CD4-positive, alpha-beta T cell treated with Interleukin-17A for 4 hours (primary cell): ENCODE measurements around the gene UGT3A1.
"Not testable (repeated sequence)": the region's sequence is repeated elsewhere in the genome, so short reads cannot be mapped to it uniquely, and the experiment has no call there.

Experiments
- DNase-seq: peaks from one replicate; pipeline ENCODE4 v3.0.0-alpha.2; 2020; ENCODE audit warnings: mixed read lengths

The UGT3A1 gene

GRCh38 chr5:35990941-35991611 lies at the start of gene UGT3A1:
Gene UGT3A1, minus strand, starts transcription at chr5:35991390. Its CDS starts 150 bp downstream, at chr5:35991240.
- no peak for DNase-seq

GRCh38 chr5:36035696-36036095 lies 44.5 kb upstream of the UGT3A1 start:
- no peak for DNase-seq

DNA sequence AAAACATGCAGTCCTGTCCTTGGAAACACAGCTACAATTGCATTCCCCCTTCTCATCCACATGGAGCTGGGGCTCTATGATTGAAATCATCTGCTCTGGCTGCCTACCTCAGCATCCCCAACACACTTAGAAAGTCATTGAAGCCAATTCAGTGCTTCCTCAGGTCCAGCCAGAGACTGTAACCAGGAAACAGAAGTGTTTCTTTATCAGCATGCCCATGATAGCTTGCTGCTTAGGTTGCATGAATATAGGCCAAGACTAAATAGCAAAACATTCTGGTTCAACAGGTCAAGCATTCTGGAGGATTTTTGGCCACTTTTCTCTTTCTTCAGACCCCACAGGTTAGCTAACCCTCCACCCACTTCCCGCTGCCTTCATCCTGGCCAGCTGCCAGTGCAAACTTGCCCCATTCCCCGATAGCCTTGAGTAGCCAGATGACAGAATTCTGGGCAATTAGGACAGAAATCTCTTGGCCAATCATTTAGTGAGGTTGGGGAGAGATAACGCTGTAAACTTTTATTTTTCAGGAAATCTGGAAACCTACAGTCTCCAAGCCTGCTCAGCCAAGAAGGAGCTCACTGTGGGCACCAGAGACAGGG lies 43.4 kb upstream of the UGT3A1 start:
- not testable (repeated sequence) for DNase-seq

DNA sequence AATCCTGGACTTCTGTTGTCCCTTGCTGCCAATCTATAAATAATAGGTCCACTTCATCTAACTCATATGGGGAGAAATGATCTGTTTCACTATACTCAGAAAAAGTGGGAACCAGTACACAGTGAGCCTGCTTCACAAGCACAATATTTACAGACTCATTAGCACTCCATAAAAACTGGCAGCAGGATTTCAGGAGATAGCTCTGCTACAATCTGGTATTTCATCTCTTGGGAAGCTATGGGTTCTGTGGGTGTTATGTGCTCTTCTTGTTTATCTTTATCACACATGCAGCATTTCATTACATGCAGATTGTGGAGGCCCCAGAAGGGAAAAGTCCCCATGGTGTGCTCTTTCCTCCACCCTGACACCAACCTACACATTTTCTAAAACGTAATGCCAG lies 42.3 kb upstream of the UGT3A1 start:
- DNase-seq: no peak

DNA sequence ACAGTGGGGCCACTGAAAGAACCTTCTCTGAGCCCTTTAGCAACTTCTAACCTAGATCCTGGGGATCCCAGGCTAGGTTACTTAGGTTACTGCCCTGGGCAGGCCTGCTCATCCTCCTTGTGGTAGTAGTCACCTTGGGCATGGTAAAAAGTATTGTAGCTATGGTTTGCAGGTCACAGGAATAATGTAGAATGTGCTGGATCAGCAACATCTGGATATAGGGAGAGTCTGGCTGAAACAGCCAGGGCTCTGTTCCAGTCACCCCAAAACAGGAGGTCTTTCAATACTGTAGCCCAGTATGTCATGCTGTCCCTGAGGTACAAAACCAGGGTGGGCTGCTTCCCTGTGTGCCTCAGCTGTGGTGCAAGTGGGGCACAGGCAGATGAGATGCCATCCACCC lies 41.9 kb upstream of the UGT3A1 start:
- no peak for DNase-seq

DNA sequence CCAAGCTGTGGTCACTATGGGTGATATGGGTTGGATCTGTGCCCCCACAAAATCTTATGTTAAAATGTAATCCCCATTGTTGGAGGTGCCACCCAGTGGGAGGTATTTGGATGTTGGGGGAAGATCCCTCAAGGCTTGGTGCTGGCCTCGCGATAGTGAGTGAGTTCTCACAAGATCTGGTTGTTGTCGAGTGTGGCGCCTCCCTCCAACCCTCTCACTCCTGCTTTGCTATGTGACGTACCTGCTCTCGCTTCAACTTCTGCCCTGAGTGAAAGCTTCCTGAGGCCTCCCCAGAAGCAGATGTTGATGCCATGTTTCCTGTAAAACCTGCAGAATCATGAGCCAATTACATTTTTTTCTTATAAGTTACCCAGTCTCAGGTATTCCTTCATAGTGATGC lies 40.0 kb upstream of the UGT3A1 start:
- DNase-seq: no peak

DNA sequence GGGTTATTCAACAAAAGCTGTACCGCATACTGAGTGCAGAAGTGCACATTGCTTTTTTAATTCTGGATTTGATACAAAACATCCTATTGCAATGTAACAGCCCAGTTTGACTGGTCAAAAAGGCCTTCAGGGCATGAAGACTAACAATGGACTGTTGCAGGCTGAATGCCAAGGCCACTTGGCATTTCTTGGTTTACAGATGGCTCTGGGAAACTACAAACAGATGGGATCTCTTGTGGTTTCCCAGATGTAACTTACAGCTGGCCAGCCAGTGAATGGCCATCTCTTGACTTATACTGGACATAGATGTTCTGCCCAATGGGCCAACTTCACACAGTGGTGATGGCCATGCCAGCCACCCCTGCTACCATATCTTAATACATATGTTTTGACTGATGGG lies 38.7 kb upstream of the UGT3A1 start:
- no peak for DNase-seq

- DNase-seq: no peak
Observed at GRCh38 chr5:36028816-36029465, 37.8 kb upstream of the UGT3A1 start.

GRCh38 chr5:36027711-36028110 lies 36.5 kb upstream of the UGT3A1 start:
- no peak for DNase-seq

DNA sequence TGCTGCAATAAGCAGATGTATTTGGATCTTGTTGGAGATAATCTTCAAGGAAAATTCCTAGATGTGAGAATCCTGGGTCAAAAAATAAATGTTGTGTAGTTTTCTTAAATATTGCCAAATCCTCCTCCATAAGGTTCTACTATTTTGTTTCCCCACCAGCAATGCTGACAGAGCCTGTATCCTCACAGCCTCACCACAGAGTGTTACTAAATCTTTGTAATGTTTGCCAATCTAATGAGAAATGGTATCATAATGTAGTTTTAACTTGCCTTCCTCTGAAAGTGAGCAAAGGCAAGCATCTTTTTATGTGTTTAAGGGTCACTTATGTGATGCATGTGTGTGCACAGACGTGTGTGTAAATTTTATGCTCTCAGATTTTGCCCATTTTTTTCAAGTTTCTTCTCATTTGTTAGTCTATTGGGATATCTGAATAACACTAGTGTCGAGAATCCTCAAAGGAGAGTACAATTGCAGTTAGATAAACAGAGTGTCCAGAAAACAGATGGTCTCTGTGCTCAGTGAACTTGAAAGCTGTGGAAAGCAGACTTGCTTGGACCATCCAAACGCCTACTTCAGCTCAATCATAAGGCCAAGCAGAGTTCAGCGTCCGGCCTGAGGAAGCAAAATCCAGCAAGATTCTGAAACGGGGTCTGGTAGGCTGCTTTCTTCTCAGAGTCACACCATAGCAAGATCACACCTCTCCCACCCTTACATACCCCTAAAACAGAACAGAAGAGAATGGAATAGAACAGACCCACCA lies 35.7 kb upstream of the UGT3A1 start:
- DNase-seq: no peak

DNA sequence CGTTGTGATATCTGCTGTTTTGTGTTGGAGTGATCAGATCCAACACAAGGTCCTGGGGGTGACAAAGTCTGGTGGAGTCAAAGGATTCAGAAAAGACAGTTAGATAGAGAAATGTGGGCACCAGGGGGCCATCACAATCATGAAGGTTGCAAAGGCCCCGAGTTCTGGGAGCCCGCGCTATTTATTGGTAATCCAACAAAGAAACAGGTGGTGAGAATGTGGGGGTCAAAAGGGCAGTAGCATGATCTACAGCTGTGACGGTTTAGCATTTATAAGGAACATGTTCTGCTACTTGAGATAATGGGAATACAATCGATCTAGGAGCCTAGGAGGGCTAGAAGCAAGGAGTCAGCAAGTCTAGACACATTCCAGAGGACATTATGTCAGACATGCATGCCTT lies 31.1 kb upstream of the UGT3A1 start:
- not testable (repeated sequence) for DNase-seq

GRCh38 chr5:36019584-36019983 lies 28.4 kb upstream of the UGT3A1 start:
- not testable (repeated sequence) for DNase-seq

- no peak for DNase-seq
Observed at GRCh38 chr5:36017622-36018021, 26.4 kb upstream of the UGT3A1 start.

- DNase-seq: no peak
Observed at GRCh38 chr5:36017004-36017403, 25.8 kb upstream of the UGT3A1 start.

GRCh38 chr5:36013182-36013581 lies 22.0 kb upstream of the UGT3A1 start:
- no peak for DNase-seq

GRCh38 chr5:36009698-36010097 lies 18.5 kb upstream of the UGT3A1 start:
- no peak for DNase-seq

GRCh38 chr5:36007366-36007765 lies 16.2 kb upstream of the UGT3A1 start:
- DNase-seq: no peak

DNA sequence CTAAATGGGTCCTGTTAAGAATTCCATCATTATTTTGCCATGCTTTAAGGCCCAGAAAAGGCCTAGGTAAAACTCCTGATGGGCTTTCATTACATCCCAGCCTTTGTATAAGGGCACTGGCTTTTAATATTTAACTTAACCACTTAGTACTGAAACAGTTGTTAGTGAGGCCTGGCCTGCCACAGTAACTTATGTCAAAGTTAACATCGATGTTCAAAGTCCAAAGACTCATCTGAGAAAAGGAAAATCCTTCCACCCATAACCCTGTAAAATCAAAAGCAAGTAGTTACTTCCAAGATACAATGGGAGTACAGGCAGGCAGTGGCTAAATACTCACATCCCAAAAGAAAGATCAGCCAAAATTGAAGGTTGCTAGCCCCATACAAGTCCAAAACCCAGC lies 15.0 kb upstream of the UGT3A1 start:
- no peak for DNase-seq

DNA sequence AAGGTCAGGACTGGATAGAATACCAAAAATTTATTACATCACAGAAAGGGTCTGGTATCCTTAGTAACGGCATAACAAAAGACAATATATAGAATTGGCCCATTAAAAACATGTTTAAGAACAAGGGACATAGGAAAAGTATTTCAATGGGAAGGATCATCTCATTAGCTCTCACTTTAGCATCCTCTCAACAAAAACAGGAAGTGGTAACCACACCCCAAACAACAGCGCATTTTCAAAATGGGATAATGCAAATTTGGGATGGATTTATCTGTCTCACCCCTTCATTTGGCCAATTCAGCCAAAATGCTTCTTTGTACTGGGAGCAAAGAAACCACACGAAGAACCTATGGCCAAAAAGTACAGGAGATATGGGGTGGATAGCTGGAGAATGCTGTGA lies 9.8 kb upstream of the UGT3A1 start:
- DNase-seq: no peak

DNA sequence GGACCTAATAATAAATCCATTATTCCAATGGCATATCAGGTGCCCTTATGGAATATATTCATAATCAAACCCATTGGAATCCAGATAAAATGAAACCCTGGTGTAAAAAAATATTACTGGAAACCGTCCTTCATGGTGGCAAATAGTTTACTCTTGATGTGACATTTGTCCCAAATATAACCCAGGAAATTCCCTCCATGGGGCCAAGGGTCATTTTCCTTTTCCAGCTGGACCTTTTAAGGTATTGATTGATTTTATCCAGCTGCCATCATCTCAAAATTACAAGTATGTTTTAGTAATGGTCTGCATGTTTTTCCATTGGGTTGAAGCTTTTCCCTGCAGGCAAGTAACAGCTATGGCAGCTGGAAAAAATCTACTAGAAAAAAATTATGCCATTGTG lies 8.4 kb upstream of the UGT3A1 start:
- DNase-seq: no peak

- DNase-seq: no peak
Observed at GRCh38 chr5:35996076-35996475, 4.9 kb upstream of the UGT3A1 start.

- no peak for DNase-seq
Observed at GRCh38 chr5:35990520-35990919, 670 bp downstream of the UGT3A1 start.

- no peak for DNase-seq
Observed at GRCh38 chr5:35988529-35988928, 2.7 kb downstream of the UGT3A1 start.

DNA sequence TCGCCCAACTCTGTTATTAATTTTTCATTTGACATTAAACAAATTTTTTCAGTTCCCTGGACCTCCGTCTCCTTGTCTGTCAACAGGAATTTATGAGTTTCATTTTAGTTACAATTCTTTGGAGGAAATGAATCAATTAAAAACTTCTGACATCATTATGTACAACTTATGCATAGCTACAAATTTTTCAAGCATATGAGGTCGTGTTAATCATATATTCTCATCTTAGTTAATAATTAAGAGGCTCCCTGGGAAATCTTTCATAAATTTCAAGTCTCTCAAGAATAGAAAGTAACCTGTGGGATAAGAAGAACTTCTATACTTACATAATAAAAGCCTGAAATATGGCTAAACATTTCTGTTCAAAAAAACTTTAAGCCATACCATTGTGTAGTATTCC lies 3.4 kb downstream of the UGT3A1 start:
- no peak for DNase-seq
